ENCODE results near the gene POLK.

- TF ChIP-seq CTCF (conservative IDR thresholded peaks at IDR 0.05): no peak
- no peak for TF ChIP-seq EZH2 (IDR thresholded peaks at IDR 0.05; ENCODE audit: low read depth)
Measured at GRCh38 chr5:75626959-75627358, 115.3 kb downstream of the POLK start.
